ENCODE data around the gene ABCD3.

ABCD3 gene

DNA sequence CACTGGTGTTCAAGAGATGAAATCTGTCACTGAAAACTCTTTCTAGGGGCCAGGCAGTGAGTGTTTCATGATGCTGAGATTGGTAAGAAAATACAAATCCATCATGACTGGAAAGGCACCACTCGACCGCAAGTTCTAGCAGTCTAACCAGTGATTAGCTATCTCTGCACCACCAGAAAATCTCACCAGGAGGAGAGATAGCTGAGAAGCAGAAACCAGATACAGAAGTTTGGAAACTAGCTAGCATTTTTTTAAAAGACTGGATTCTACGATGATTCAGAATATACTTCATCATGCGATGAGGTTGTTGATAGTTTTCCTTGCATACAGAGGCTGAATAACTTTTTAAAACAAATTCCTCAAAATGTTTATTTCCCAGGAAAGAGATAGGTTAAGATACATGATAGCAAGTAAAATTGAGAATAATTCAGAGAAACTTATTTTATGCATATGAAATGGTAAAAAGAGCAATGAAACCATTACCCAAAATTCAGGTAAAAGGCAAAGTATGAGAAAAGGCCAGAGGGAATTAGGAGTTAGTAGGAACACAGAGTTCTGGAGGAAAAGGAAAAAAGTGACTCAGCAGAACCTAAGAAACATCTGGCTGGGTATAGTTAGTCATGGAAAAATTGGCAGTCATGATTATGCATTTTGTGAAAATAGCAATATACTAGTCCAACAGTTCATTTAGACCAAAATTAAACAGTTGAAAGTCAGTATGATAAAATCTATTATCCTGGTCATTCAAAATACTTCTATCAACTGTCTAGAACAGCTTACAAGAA, 126.7 kb downstream of the ABCD3 start:
- DNase-seq (ENCODE audit: low read depth), result no peak
- TF ChIP-seq, protein P1, sequence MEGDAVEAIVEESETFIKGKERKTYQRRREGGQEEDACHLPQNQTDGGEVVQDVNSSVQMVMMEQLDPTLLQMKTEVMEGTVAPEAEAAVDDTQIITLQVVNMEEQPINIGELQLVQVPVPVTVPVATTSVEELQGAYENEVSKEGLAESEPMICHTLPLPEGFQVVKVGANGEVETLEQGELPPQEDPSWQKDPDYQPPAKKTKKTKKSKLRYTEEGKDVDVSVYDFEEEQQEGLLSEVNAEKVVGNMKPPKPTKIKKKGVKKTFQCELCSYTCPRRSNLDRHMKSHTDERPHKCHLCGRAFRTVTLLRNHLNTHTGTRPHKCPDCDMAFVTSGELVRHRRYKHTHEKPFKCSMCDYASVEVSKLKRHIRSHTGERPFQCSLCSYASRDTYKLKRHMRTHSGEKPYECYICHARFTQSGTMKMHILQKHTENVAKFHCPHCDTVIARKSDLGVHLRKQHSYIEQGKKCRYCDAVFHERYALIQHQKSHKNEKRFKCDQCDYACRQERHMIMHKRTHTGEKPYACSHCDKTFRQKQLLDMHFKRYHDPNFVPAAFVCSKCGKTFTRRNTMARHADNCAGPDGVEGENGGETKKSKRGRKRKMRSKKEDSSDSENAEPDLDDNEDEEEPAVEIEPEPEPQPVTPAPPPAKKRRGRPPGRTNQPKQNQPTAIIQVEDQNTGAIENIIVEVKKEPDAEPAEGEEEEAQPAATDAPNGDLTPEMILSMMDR (IDR thresholded peaks at IDR 0.05; ENCODE audit: control insufficient read depth, extremely low read depth, insufficient read depth), result no peak
- H3K4me3 ChIP-seq (ENCODE audit: low read depth, low read length), result no peak overlapping the region

DNA sequence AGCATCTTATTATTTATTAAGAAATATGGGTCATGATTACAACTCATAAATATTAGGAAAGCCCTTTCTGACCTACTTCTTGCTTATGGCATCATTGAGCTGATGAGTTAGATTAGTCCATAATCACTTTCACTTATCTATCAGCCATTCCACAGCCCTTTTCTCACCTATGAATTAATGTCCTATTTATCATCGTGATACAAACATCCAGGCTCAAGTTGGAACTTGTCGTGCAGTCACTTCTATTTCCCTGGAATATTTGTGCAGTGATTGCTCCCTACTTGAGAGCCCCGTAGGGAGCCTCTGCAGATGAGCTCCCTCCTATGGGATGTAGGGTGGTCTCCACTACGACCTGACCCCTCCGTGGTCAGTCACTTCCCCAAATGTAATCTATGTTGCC, 131.5 kb downstream of the ABCD3 start:
- no peak for DNase-seq (ENCODE audit: low read depth)
- H3K4me3 ChIP-seq (ENCODE audit: low read depth, low read length), result no peak overlapping the region
- TF ChIP-seq, protein P1 (IDR thresholded peaks at IDR 0.05; ENCODE audit: control insufficient read depth, extremely low read depth, insufficient read depth), result no peak

DNA sequence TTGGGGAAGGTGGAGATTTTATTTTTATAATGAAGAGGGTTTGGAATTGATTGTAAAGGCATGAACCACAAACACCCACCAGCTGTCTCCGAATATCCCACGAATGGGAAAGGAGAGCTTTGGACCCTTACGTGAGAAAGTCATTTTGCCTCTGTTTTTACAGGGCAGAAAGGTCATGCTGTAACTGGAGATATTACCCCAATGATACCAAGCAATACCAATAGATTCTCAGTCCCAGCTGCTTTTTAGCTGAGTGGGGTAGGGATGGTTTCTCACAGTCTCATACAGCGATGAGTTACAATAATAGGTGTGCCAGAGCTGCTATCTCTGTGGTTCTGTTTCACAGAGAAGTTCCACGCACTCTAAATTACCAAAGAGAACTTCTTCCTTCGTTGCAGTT, 132.2 kb downstream of the ABCD3 start:
- TF ChIP-seq, protein P1 (IDR thresholded peaks at IDR 0.05; ENCODE audit: control insufficient read depth, extremely low read depth, insufficient read depth), result no peak
- DNase-seq (ENCODE audit: low read depth), result no peak
- H3K4me3 ChIP-seq (ENCODE audit: low read depth, low read length), result no peak overlapping the region

DNA sequence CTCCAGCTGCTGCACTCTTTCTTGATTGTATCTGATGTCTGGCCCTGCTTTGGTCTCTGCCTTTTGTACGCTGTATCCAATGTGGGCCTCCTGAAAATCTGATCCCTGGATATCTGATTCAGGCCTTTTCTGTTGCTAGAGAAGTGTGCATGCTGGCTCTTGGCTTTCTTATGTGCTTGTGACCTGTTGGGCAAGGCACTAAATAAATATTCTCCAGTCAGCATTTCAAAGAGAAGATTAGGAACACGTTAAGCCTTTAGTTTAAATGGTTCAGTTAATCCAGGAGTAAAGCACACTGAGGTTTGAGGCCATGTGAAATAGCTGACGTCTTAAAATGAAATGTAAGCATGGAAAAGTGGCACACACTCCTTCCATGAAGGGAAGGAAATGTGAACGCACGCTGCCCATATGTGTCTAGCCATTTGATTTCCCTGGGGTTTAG, 132.6 kb downstream of the ABCD3 start:
- no peak for DNase-seq (ENCODE audit: low read depth)
- TF ChIP-seq, protein P1 (IDR thresholded peaks at IDR 0.05; ENCODE audit: control insufficient read depth, extremely low read depth, insufficient read depth), result no peak
- H3K4me3 ChIP-seq (ENCODE audit: low read depth, low read length), result no peak overlapping the region

DNA sequence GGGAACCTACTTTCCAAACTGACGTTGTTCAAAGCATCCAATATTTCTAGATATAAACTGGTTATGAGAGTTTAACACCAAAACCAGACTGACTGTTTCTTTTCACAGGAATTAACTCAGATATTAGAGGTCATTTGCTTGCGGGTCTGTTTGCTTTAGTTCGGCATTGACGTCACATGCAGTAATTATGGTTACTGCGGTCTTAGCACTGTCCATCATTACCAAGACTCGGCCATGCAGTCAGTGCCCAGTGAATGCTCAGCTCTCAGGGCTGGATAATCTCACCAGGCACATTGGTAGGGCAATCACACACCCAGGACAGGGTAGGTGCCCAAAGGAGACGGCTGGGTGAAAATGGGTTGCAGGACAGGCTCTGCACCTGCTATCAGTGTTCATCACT, 133.3 kb downstream of the ABCD3 start:
- TF ChIP-seq, protein P1 (IDR thresholded peaks at IDR 0.05; ENCODE audit: control insufficient read depth, extremely low read depth, insufficient read depth), result no peak
- no peak for DNase-seq (ENCODE audit: low read depth)
- no peak overlapping the region for H3K4me3 ChIP-seq (ENCODE audit: low read depth, low read length)

DNA sequence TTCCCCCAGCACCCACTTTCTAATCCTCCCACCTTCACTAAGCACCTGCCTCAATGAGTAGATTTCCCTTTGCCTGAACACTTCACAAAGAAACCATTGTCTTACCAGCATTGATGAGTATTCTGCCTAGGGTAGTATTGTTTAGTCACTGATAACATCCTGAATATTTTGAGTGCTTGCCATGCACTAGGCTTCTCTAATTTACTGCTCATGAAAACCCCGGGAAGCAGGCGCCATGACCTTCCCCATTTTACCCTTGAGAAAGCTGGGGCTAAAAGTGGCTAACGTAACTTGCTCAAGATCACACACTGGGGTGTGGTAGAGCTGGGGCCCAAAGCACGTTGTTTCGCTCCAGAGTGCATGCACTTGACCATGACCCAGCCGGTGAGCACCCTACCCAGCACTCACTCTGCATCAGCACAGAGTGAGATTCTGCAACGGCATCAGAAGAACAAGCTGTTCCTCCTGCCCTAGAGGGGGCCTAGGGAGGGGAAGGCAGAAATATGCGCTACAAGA, 133.9 kb downstream of the ABCD3 start:
- TF ChIP-seq, protein P1 (IDR thresholded peaks at IDR 0.05; ENCODE audit: control insufficient read depth, extremely low read depth, insufficient read depth), result no peak
- no peak for DNase-seq (ENCODE audit: low read depth)
- no peak overlapping the region for H3K4me3 ChIP-seq (ENCODE audit: low read depth, low read length)

All from LNCaP clone FGC (cell line).